Stimulated activated CD4-positive, alpha-beta T cell treated with anti-CD3 and anti-CD28 coated beads, Interleukin-12 subunit alpha, Interleukin-12 subunit beta, amount 100 ng/mL, for 4 hours (primary cell): ENCODE results near the gene HIPK2.
"Not testable (repeated sequence)": the region's sequence is repeated elsewhere in the genome, so short reads cannot be mapped to it uniquely, and the experiment has no call there.

Experiments used
- DNase-seq: peaks from one replicate; pipeline ENCODE4 v3.0.0-alpha.2; 2020

HIPK2 gene

GRCh38 chr7:139559364-139560105 lies 218.3 kb downstream of the HIPK2 start:
- no peak for DNase-seq

GRCh38 chr7:139557857-139558581 lies 219.8 kb downstream of the HIPK2 start:
- DNase-seq, result no peak

GRCh38 chr7:139553991-139554700 lies 223.7 kb downstream of the HIPK2 start:
- not testable (repeated sequence) for DNase-seq

- no peak for DNase-seq
Measured at GRCh38 chr7:139548302-139549028, 229.3 kb downstream of the HIPK2 start.

- no peak for DNase-seq
Measured at GRCh38 chr7:139544645-139545044, 233.2 kb downstream of the HIPK2 start.

GRCh38 chr7:139543801-139544603 lies 233.8 kb downstream of the HIPK2 start:
- no peak for DNase-seq

- no peak for DNase-seq
Measured at GRCh38 chr7:139542308-139543151, 235.3 kb downstream of the HIPK2 start.

GRCh38 chr7:139541600-139542307 lies 236.0 kb downstream of the HIPK2 start:
- DNase-seq, result no peak

GRCh38 chr7:139540203-139540602 lies 237.6 kb downstream of the HIPK2 start:
- DNase-seq, result no peak

- no peak for DNase-seq
Measured at GRCh38 chr7:139538881-139539635, 238.7 kb downstream of the HIPK2 start.

DNA sequence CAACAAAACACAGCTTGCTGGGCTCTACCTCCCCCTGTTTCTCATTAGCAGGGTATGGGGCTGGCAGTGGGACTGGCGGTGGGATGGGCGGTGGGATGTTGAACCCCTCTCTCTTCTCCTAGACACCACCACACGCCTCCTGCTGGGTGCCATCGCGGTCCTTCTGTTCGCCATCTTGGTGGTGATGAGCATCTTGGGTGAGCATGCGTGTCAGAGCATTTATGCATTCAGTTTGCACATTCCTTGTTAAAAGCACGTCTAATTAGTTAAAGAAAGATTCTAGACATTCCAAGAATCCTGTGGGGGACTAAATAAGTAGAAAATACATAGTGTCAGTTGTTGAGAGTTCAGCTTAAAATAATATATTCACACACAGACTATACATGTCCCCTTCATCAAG lies 241.6 kb downstream of the HIPK2 start:
- no peak for DNase-seq

DNA sequence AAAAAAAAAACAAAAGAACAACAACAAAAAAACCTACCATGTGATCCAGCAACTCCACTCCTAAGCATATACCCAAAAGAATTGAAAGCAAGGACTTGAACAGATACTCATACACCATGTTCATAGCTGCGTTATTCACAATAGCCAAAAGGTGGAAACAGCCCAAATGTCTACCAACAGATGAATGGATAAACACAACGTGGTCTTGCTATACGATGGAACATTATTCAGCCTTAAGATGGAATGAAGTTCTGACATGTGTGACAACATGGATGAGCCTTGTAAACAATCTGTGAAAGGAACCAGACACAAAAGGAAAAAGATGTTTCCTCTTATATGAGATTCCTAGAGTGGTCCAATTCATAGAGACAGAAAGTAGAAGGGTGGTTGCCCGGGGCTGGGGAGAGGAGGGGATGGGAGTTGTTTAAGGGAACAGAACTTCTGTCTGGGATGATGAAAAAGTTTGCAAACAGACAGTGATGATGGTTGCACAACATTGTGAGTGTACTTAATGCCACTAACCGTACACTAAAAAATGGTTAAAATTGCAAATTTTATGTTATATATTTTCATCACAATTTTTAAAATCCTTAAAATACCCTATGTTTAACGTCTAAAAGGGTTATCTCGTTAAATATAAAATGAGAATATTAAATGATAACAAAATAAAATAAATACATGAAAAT lies 242.7 kb downstream of the HIPK2 start:
- no peak for DNase-seq

GRCh38 chr7:139534096-139534495 lies 243.7 kb downstream of the HIPK2 start:
- no peak for DNase-seq

DNA sequence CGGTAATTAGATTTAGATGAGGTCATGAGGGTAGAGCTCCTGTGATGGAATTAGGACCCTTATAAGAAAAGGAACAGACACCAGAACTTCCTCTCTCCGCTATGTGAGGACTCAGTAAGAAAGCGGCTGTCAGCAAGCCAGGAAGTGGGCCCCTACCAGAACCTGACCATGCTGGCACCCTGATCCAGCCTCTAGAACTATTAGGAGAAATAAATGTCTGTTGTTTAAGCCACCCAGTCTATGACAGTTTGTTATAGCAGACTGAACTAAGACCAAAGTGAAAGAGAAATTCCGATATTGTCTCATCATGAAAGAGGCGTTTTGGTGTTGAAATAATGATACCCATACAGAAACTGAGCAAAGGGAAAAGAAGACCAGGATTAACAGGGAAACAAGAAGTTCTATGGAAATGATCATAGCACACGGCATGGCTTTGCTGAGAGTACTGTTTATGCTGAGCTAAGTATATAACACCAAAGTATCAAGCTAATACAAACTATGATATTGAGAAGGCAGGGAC lies 245.1 kb downstream of the HIPK2 start:
- no peak for DNase-seq

DNA sequence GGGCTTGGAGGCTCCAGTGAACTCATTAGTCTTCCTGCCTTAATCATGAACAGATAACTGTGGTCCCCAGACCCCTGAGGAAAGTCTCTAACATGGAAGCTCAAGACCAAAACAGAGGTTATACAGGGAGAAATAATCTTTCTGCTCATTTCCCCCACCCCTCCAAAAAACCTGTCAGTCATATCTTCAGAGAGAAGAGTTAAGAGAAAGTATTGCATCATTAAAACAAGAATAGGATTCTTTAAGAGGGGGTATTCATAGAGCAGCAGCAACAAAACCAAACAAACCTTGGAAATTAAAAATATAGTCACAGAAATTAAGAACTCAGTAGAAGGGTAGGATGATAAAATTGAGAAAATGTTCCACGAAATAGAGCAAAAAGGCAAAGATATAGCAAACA lies 246.7 kb downstream of the HIPK2 start:
- no peak for DNase-seq

GRCh38 chr7:139526578-139527544 lies 250.9 kb downstream of the HIPK2 start:
- DNase-seq, result no peak

GRCh38 chr7:139525750-139526149 lies 252.0 kb downstream of the HIPK2 start:
- no peak for DNase-seq

- no peak for DNase-seq
Measured at GRCh38 chr7:139525239-139525638, 252.6 kb downstream of the HIPK2 start.
